Body of pancreas (tissue), 4 donors: Measurements from ENCODE around the gene CMAS. TPM values are rescaled to one million over a fixed set of nuclear protein-coding genes. Genes with fewer than 3 reads are reported as not detected.

ENCODE experiments used
- ATAC-seq: fragments of 150-250 bp; one replicate; pipeline ENCODE4 v1.9.1; 2016
- DNase-seq, 4 donors: peaks; one replicate each; pipeline ENCODE4 v3.0.0-alpha.2; 2019
- H3K27ac ChIP-seq, 4 donors: fragments of 200-600 bp; sonication (generic); 1 replicate in 3 of 4; 2 replicates in 1 of 4; pipeline versions ENCODE4 v1.5.1 to v1.6.1; 2016 to 2019; ENCODE audit warnings: mild to moderate bottlenecking in 1 of 4, mixed read lengths in 1 of 4, moderate library complexity in 1 of 4
- H3K27me3 ChIP-seq, 2 donors: fragments of 200-600 bp; sonication (generic); one replicate each; pipeline ENCODE4 v1.6.0; 2016; ENCODE audit warnings: mild to moderate bottlenecking in 1 of 2
- H3K36me3 ChIP-seq, 2 donors: fragments of 200-600 bp; sonication (generic); replicated peaks in 1 of 2; 2 replicates each; pipeline ENCODE4 v1.5.1; 2016; ENCODE audit warnings: low read depth in 2 of 2; ENCODE audit not compliant: insufficient read depth in 1 of 2
- H3K4me1 ChIP-seq: fragments of 200-600 bp; sonication (generic); one replicate; pipeline ENCODE4 v1.6.0; 2016
- H3K4me3 ChIP-seq, 2 donors: fragments of 200-600 bp; sonication (generic); 1 replicate in 1 of 2; 2 replicates in 1 of 2; pipeline ENCODE4 v1.5.1; 2016 to 2019
- H3K9me3 ChIP-seq, 3 donors: fragments of 200-600 bp; sonication (generic); 1 replicate in 2 of 3; 2 replicates in 1 of 3; pipeline ENCODE4 v1.5.1; 2016
- POLR2A ChIP-seq, 3 donors: fragments of 450-650 bp; IDR thresholded peaks; one replicate each; pipeline ENCODE4 v1.6.1; 2016; ENCODE audit warnings: antibody characterized with exemption in 3 of 3, mild to moderate bottlenecking in 2 of 3
- WGBS, 2 donors: methylation state at CpG; one replicate each; pipeline ENCODE4 v1.1.5; 2017; 5-methylcytosine and 5-hydroxymethylcytosine counted together
- intact Hi-C: fragments of 100-400 bp; cut with DNase I; formaldehyde crosslinking; loops from one replicate; pipeline ENCODE4 v1.15.1; 2023
- total RNA-seq, 2 donors: library from RNA; depleted of rRNA; stranded (reverse); fragments of >200 nt; gene quantifications; one replicate each; pipeline ENCODE4 v1.1.0, GENCODE V29; 2016
- TF ChIP-seq, protein P1 (sequence below), 7 experiments: fragments of 450-650 bp in 4 of 7; fragments of 200-600 bp in 3 of 7; sonication (generic) in 3 of 7; IDR thresholded peaks; one replicate each; pipeline ENCODE4 v1.5.1; 2016 to 2019; ENCODE audit warnings: antibody characterized with exemption in 7 of 7

Gene CMAS
- total RNA-seq, 2 donors from 2014 or later, result 10.9 to 20.8 TPM

DNA sequence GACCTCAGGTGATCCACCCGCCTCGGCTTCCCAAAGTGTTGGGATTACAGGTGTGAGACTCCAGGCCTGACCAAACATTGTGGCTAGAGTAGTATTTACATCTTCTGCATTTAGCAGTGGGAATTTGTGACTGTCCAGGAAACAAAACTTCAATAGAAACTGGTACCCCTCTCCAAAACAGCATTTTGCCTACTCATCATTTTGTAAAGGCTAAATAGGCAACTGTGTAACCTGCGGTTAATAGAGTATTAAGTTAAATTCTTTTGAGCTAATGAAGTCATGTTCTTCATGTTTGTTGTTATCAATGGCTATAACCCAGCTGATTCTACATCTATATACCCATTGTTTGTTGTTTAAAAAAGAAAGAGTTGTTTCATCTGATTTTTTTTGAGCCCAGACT lies 8.1 kb downstream of the CMAS start:
- Histone ChIP-seq H3K27ac (no peak overlapping the region), H3K4me3 (no peak overlapping the region), H3K27me3 (no peaks in the 10 kb centered on the region), H3K4me1 (peaks cover 23% of the 10 kb centered on the region), H3K9me3 (no peaks in the 10 kb centered on the region), H3K36me3 (peaks cover 0 to 2% of the 10 kb centered on the region in 2 donors)
- DNase-seq (no peak), ATAC-seq (no peak)
- TF ChIP-seq, protein P1, sequence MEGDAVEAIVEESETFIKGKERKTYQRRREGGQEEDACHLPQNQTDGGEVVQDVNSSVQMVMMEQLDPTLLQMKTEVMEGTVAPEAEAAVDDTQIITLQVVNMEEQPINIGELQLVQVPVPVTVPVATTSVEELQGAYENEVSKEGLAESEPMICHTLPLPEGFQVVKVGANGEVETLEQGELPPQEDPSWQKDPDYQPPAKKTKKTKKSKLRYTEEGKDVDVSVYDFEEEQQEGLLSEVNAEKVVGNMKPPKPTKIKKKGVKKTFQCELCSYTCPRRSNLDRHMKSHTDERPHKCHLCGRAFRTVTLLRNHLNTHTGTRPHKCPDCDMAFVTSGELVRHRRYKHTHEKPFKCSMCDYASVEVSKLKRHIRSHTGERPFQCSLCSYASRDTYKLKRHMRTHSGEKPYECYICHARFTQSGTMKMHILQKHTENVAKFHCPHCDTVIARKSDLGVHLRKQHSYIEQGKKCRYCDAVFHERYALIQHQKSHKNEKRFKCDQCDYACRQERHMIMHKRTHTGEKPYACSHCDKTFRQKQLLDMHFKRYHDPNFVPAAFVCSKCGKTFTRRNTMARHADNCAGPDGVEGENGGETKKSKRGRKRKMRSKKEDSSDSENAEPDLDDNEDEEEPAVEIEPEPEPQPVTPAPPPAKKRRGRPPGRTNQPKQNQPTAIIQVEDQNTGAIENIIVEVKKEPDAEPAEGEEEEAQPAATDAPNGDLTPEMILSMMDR (IDR thresholded peaks at IDR 0.05), result no peak
- no peak for TF ChIP-seq POLR2A (IDR thresholded peaks at IDR 0.05)
- 92 to 100% methylated on average over 3 of the region's 3 CpGs for WGBS, 2 donors
- intact Hi-C loops, result no loop called here

DNA sequence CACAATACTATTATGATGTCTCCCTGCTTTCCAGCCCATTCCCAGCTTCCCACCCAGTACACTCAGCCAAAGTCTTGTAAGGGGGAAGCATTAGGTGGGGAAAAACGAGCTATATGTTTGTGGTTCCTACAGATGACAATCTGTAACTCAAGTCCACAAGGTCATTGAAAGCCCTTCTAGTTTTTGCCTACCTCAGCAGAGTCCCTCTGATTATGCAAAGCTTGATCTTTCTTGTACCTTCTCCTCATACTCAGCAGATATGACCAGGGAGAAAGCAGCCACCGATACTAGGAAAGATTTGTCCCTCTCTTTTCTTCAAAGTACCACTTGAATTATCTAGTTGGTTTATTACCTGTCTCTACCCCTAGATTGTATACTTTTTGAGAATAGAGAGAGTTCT lies 10.6 kb downstream of the CMAS start:
- H3K4me3 ChIP-seq, result no peak overlapping the region
- peaks cover 0 to 4% of the 10 kb centered on the region in 2 donors for H3K36me3 ChIP-seq
- ATAC-seq (no peak), DNase-seq (no peak)
- TF ChIP-seq, protein P1 (IDR thresholded peaks at IDR 0.05), result no peak
- TF ChIP-seq POLR2A (IDR thresholded peaks at IDR 0.05), result no peak
- intact Hi-C loops, result no loop called here
- no peaks in the 10 kb centered on the region for H3K9me3 ChIP-seq
- WGBS, 2 donors, result 74 to 83% methylated on average over 2 of the region's 2 CpGs
- no peaks in the 10 kb centered on the region for H3K27me3 ChIP-seq
- no peaks in the 10 kb centered on the region for H3K4me1 ChIP-seq
- no peak overlapping the region for H3K27ac ChIP-seq

DNA sequence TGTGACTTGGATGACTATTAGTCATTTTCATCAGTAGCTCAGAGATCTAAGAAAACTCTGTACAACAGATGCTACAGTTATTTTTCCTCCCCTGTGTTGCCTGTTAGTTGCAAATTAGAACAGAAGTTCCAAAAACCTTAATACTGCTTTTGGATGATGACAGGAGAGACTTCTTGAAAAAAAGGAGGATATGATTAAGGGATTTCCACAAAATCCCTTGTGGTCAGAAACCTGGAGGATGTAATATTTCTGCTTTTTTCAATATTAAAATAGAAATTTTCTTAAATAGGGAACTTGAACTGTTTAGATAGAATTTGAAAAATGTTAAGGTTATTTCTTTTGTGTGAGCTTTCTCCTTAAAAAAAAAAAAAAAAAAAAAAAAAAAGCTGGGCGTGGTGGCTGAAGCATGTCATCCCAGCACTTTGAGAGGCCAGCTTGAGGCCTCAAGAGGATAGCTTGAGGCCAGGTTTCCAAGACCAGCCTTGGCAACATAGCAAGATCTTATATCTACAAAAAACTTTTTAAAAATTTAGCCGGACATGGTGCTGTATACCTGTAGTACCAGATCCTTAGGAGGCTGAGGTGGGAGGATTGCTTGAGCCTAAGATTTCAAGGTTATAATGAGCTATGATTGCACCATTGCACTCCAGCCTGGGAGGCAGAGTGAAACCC lies 14.1 kb downstream of the CMAS start:
- no peak overlapping the region for H3K27ac ChIP-seq
- TF ChIP-seq POLR2A (IDR thresholded peaks at IDR 0.05), result no peak
- no peaks in the 10 kb centered on the region for H3K27me3 ChIP-seq
- no peak overlapping the region for H3K4me3 ChIP-seq
- peaks cover 0 to 10% of the 10 kb centered on the region in 2 donors for H3K36me3 ChIP-seq
- ATAC-seq (no peak), DNase-seq (no peak)
- intact Hi-C loops, result no loop called here
- no peaks in the 10 kb centered on the region for H3K9me3 ChIP-seq
- no peaks in the 10 kb centered on the region for H3K4me1 ChIP-seq
- 99 to 100% methylated on average over 2 of the region's 2 CpGs for WGBS, 2 donors

DNA sequence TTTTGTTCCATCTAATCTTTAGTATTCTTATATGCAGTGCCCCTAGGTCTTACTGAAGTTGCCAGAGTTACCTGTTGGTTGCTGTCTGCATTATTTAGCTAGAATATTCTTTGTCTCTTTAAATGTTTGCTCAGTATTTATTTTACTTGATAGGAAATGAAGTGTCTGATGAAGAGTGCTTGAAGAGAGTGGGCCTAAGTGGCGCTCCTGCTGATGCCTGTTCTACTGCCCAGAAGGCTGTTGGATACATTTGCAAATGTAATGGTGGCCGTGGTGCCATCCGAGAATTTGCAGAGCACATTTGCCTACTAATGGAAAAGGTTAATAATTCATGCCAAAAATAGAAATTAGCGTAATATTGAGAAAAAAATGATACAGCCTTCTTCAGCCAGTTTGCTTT lies 18.9 kb downstream of the CMAS start:
- DNase-seq, result no peak
- peaks cover 0 to 19% of the 10 kb centered on the region in 2 donors for H3K36me3 ChIP-seq
- H3K9me3 ChIP-seq, result no peaks in the 10 kb centered on the region
- no peak for ATAC-seq
- no peaks in the 10 kb centered on the region for H3K4me1 ChIP-seq
- intact Hi-C loops, result no loop called here
- no peaks in the 10 kb centered on the region for H3K27me3 ChIP-seq
- TF ChIP-seq POLR2A (IDR thresholded peaks at IDR 0.05), result no peak
- TF ChIP-seq, protein P1 (IDR thresholded peaks at IDR 0.05), result no peak
- H3K4me3 ChIP-seq, result no peak overlapping the region
- WGBS, 2 donors, result 93 to 97% methylated on average over 4 of the region's 4 CpGs
- H3K27ac ChIP-seq, result no peak overlapping the region

DNA sequence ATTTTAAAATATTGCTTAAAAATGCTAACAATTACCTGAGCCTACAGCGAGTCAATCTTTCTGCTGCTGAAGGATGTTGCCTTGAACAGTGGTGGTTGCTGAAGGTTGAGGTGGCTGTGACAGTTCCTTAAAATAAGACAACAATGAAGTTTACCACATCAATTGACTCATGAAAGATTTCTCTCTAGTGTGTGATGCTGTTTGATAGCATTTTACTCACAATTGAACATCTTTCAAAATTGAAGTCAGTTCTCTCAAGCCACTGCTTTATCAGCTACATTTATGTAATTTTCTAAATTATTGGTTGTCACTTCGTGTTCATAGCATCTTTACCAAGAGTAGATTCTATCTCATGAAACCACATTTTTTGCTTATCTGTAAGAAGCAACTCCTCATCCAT lies 20.3 kb downstream of the CMAS start:
- ATAC-seq, result no peak
- Histone ChIP-seq H3K4me1 (no peaks in the 10 kb centered on the region), H3K9me3 (no peaks in the 10 kb centered on the region), H3K4me3 (no peak overlapping the region), H3K36me3 (peaks cover 0 to 19% of the 10 kb centered on the region in 2 donors), H3K27ac (no peak overlapping the region), H3K27me3 (no peaks in the 10 kb centered on the region)
- intact Hi-C loops, result no loop called here
- no peak for DNase-seq
- WGBS, 2 donors, result 90 to 95% methylated on average over 2 of the region's 2 CpGs
- no peak for TF ChIP-seq POLR2A (IDR thresholded peaks at IDR 0.05)
- TF ChIP-seq, protein P1 (IDR thresholded peaks at IDR 0.05), result no peak
